ENCODE measurements around the gene PCDHGB2.

- TF ChIP-seq CTCF (IDR thresholded peaks at IDR 0.05; ENCODE audit: poor library complexity, severe bottlenecking): no peak
- no peak for TF ChIP-seq REST (IDR thresholded peaks at IDR 0.05; ENCODE audit: borderline replicate concordance)
- no peak for TF ChIP-seq RAD21 (conservative IDR thresholded peaks at IDR 0.05)
- TF ChIP-seq MXI1 (conservative IDR thresholded peaks at IDR 0.05; ENCODE audit: poor library complexity, severe bottlenecking): no peak
- TF ChIP-seq EZH2 (IDR thresholded peaks at IDR 0.05; ENCODE audit: borderline replicate concordance, insufficient read depth, low read length, poor library complexity, severe bottlenecking): no peak
- TF ChIP-seq TAF1 (IDR thresholded peaks at IDR 0.05; ENCODE audit: low read depth): no peak
- TF ChIP-seq EP300 (conservative IDR thresholded peaks at IDR 0.05; ENCODE audit: poor library complexity, severe bottlenecking): no peak
- TF ChIP-seq SMC3 (conservative IDR thresholded peaks at IDR 0.05; ENCODE audit: poor library complexity): no peak
Observed at GRCh38 chr5:141355641-141356040, 4.2 kb upstream of the PCDHGB2 start.
